ENCODE measurements around the gene MAGEA4.
"Not testable (repeated sequence)": the region's sequence is repeated elsewhere in the genome, so short reads cannot be mapped to it uniquely, and the experiment has no call there.

The MAGEA4 gene

GRCh38 chrX:151902813-151903591 lies 9.7 kb upstream of the MAGEA4 start:
- in situ Hi-C loops (cut with HindIII; ENCODE audit: low sequenced_read_pairs), result no loop called here
- TF ChIP-seq CTCF (IDR thresholded peaks at IDR 0.05; ENCODE audit: low read depth, low read length), result no peak
- H3K4me3 ChIP-seq (ENCODE audit: low read depth, low read length), result no peak overlapping the region
- peak; percentile 85 for DNase-seq (ENCODE audit: low read depth, low spot score)

- TF ChIP-seq CTCF (IDR thresholded peaks at IDR 0.05; ENCODE audit: low read depth, low read length), result no peak
- in situ Hi-C loops (cut with HindIII; ENCODE audit: low sequenced_read_pairs), result no loop called here
Observed at GRCh38 chrX:151904989-151905388, 7.7 kb upstream of the MAGEA4 start.

GRCh38 chrX:151912221-151912620 lies 468 bp upstream of the MAGEA4 start:
- H3K4me3 ChIP-seq (ENCODE audit: low read depth, low read length), result no peak overlapping the region
- DNase-seq (ENCODE audit: low read depth, low spot score), result no peak
- in situ Hi-C loops (cut with HindIII; ENCODE audit: low sequenced_read_pairs), result no loop called here
- TF ChIP-seq CTCF (IDR thresholded peaks at IDR 0.05; ENCODE audit: low read depth, low read length), result no peak

More at GRCh38 chrX:151904989-151905388, 7.7 kb upstream of the MAGEA4 start:
- DNase-seq (ENCODE audit: low read depth, low spot score), result no peak
- H3K4me3 ChIP-seq (ENCODE audit: low read depth, low read length), result no peak overlapping the region

- in situ Hi-C loops (cut with HindIII; ENCODE audit: low sequenced_read_pairs); DNase-seq (ENCODE audit: low read depth, low spot score); H3K4me3 ChIP-seq (ENCODE audit: low read depth, low read length): not testable (repeated sequence)
Observed at GRCh38 chrX:151918736-151919135, 6.0 kb downstream of the MAGEA4 start.

- no peak overlapping the region for H3K4me3 ChIP-seq (ENCODE audit: low read depth, low read length)
- TF ChIP-seq CTCF (IDR thresholded peaks at IDR 0.05; ENCODE audit: low read depth, low read length), result no peak
- no peak for DNase-seq (ENCODE audit: low read depth, low spot score)
- in situ Hi-C loops (cut with HindIII; ENCODE audit: low sequenced_read_pairs), result no loop called here
Observed at GRCh38 chrX:151919610-151920009, 6.9 kb downstream of the MAGEA4 start.

GRCh38 chrX:151920101-151920500 lies 7.4 kb downstream of the MAGEA4 start:
- in situ Hi-C loops (cut with HindIII; ENCODE audit: low sequenced_read_pairs), result no loop called here
- no peak for DNase-seq (ENCODE audit: low read depth, low spot score)
- no peak for TF ChIP-seq CTCF (IDR thresholded peaks at IDR 0.05; ENCODE audit: low read depth, low read length)
- H3K4me3 ChIP-seq (ENCODE audit: low read depth, low read length), result no peak overlapping the region

GRCh38 chrX:151920530-151920929 lies 7.8 kb downstream of the MAGEA4 start:
- in situ Hi-C loops (cut with HindIII; ENCODE audit: low sequenced_read_pairs), result no loop called here
- H3K4me3 ChIP-seq (ENCODE audit: low read depth, low read length), result no peak overlapping the region
- DNase-seq (ENCODE audit: low read depth, low spot score), result no peak
- no peak for TF ChIP-seq CTCF (IDR thresholded peaks at IDR 0.05; ENCODE audit: low read depth, low read length)
